Activated naive CD4-positive, alpha-beta T cell treated with anti-CD3 and anti-CD28 coated beads for 36 hours (primary cell): ENCODE results near the gene EXOC4. TPM values are rescaled to one million over a fixed set of nuclear protein-coding genes. Genes with fewer than 3 reads are reported as not detected.
"Not testable (repeated sequence)": the region's sequence is repeated elsewhere in the genome, so short reads cannot be mapped to it uniquely, and the experiment has no call there.

Experiments used
- CTCF ChIA-PET: fragments of 350-600 bp; sonication (Branson Sonifier 250); formaldehyde crosslinking; loops from one replicate; lab custom pipeline; 2021; ENCODE audit warnings: antibody characterized with exemption; lab: Charles Lee
- DNase-seq: peaks from one replicate; pipeline ENCODE4 v3.0.0-alpha.2; 2020
- H3K27ac Mint-ChIP-seq: one replicate; pipeline ENCODE4 v1.8.0; 2021; ENCODE audit warnings: mild to moderate bottlenecking, mixed read lengths
- H3K27me3 Mint-ChIP-seq: one replicate; pipeline ENCODE4 v1.8.0; 2021; ENCODE audit warnings: low read depth, mixed read lengths
- H3K36me3 Mint-ChIP-seq: one replicate; pipeline ENCODE4 v1.8.0; 2021; ENCODE audit warnings: low read depth, mixed read lengths
- H3K4me1 Mint-ChIP-seq: one replicate; pipeline ENCODE4 v1.8.0; 2021; ENCODE audit warnings: low read depth, mixed read lengths
- H3K4me3 Mint-ChIP-seq: one replicate; pipeline ENCODE4 v1.8.0; 2021; ENCODE audit warnings: mild to moderate bottlenecking, moderate library complexity, mixed read lengths
- H3K9me3 Mint-ChIP-seq: one replicate; pipeline ENCODE4 v1.8.0; 2021; ENCODE audit warnings: mixed read lengths
- intact Hi-C: fragments of 100-400 bp; cut with micrococcal nuclease; formaldehyde crosslinking; loops from one replicate; pipeline ENCODE4 v1.15.1; 2023
- total RNA-seq, 2 experiments: library from RNA; stranded (reverse); gene quantifications; one replicate each; pipeline ENCODE4 v1.2.3, GENCODE V29; 2021

EXOC4 gene
- total RNA-seq, 2 experiments from 2014 or later: 57.1 to 62.1 TPM

GRCh38 chr7:133971625-133972024, 718.7 kb downstream of the EXOC4 start:
- Mint-ChIP-seq H3K36me3 (peaks cover 24% of the 10 kb centered on the region), H3K27me3 (no peaks in the 10 kb centered on the region), H3K4me3 (no peak overlapping the region), H3K9me3 (peaks cover 17% of the 10 kb centered on the region), H3K4me1 (no peaks in the 10 kb centered on the region), H3K27ac (no peak overlapping the region)
- intact Hi-C loops: no loop called here
- CTCF ChIA-PET: interaction anchor here (0.6 kb wide), 1 partner anchor 18 kb away, joined by 5 read pairs; no protein-coding TSS in a partner anchor
- DNase-seq: no peak

- Mint-ChIP-seq H3K27me3 (no peaks in the 10 kb centered on the region), H3K9me3 (peaks cover 6% of the 10 kb centered on the region), H3K4me1 (no peaks in the 10 kb centered on the region), H3K36me3 (peaks cover 14% of the 10 kb centered on the region), H3K4me3 (no peak overlapping the region), H3K27ac (no peak overlapping the region)
- intact Hi-C loops: no loop called here
- CTCF ChIA-PET: no interaction called here
- DNase-seq: no peak
Observed at GRCh38 chr7:133973710-133974109, 720.8 kb downstream of the EXOC4 start.

GRCh38 chr7:133975130-133975529, 722.3 kb downstream of the EXOC4 start:
- Mint-ChIP-seq H3K36me3 (peaks cover 12% of the 10 kb centered on the region), H3K4me1 (no peaks in the 10 kb centered on the region), H3K4me3 (no peak overlapping the region), H3K27me3 (no peaks in the 10 kb centered on the region), H3K27ac (no peak overlapping the region), H3K9me3 (no peaks in the 10 kb centered on the region)
- CTCF ChIA-PET: no interaction called here
- intact Hi-C loops: no loop called here
- no peak for DNase-seq

GRCh38 chr7:133976140-133976539, 723.3 kb downstream of the EXOC4 start:
- DNase-seq: no peak
- H3K4me3 Mint-ChIP-seq: no peak overlapping the region
- no peaks in the 10 kb centered on the region for H3K9me3 Mint-ChIP-seq
- H3K4me1 Mint-ChIP-seq: no peaks in the 10 kb centered on the region
- H3K27me3 Mint-ChIP-seq: no peaks in the 10 kb centered on the region
- intact Hi-C loops: no loop called here
- no peak overlapping the region for H3K27ac Mint-ChIP-seq
- H3K36me3 Mint-ChIP-seq: peaks cover 12% of the 10 kb centered on the region
- CTCF ChIA-PET: no interaction called here

- Mint-ChIP-seq H3K4me3 (no peak overlapping the region), H3K27ac (no peak overlapping the region), H3K36me3 (peaks cover 15% of the 10 kb centered on the region), H3K4me1 (no peaks in the 10 kb centered on the region), H3K9me3 (no peaks in the 10 kb centered on the region), H3K27me3 (no peaks in the 10 kb centered on the region)
- CTCF ChIA-PET: interaction anchor here (0.7 kb wide), 1 partner anchor 543 kb away, joined by 3 read pairs; no protein-coding TSS in a partner anchor
- intact Hi-C loops: no loop called here
- no peak for DNase-seq
Observed at GRCh38 chr7:133977409-133978274, 724.8 kb downstream of the EXOC4 start.

GRCh38 chr7:133978502-133979295, 725.8 kb downstream of the EXOC4 start:
- Mint-ChIP-seq H3K27ac (no peak overlapping the region), H3K27me3 (no peaks in the 10 kb centered on the region), H3K9me3 (no peaks in the 10 kb centered on the region), H3K4me1 (no peaks in the 10 kb centered on the region), H3K36me3 (peaks cover 15% of the 10 kb centered on the region), H3K4me3 (no peak overlapping the region)
- intact Hi-C loops: no loop called here
- CTCF ChIA-PET: no interaction called here
- DNase-seq: no peak

- DNase-seq: no peak
- Mint-ChIP-seq H3K27me3 (no peaks in the 10 kb centered on the region), H3K27ac (no peak overlapping the region), H3K4me3 (no peak overlapping the region), H3K9me3 (no peaks in the 10 kb centered on the region), H3K36me3 (peaks cover 14% of the 10 kb centered on the region), H3K4me1 (no peaks in the 10 kb centered on the region)
- CTCF ChIA-PET: no interaction called here
- intact Hi-C loops: no loop called here
Observed at GRCh38 chr7:133980804-133981203, 727.9 kb downstream of the EXOC4 start.

GRCh38 chr7:133983685-133984419, 731.0 kb downstream of the EXOC4 start:
- DNase-seq: no peak
- Mint-ChIP-seq H3K36me3 (peaks cover 8% of the 10 kb centered on the region), H3K4me3 (no peak overlapping the region), H3K4me1 (no peaks in the 10 kb centered on the region), H3K27ac (no peak overlapping the region), H3K9me3 (no peaks in the 10 kb centered on the region), H3K27me3 (no peaks in the 10 kb centered on the region)
- intact Hi-C loops: no loop called here
- CTCF ChIA-PET: no interaction called here

- H3K36me3 Mint-ChIP-seq: peaks cover 5% of the 10 kb centered on the region
- DNase-seq: no peak
- H3K4me3 Mint-ChIP-seq: no peak overlapping the region
- no peaks in the 10 kb centered on the region for H3K27me3 Mint-ChIP-seq
- H3K9me3 Mint-ChIP-seq: no peaks in the 10 kb centered on the region
- CTCF ChIA-PET: no interaction called here
- H3K27ac Mint-ChIP-seq: no peak overlapping the region
- intact Hi-C loops: no loop called here
- H3K4me1 Mint-ChIP-seq: no peaks in the 10 kb centered on the region
Observed at GRCh38 chr7:133985300-133985699, 732.4 kb downstream of the EXOC4 start.

GRCh38 chr7:133987582-133987981, 734.7 kb downstream of the EXOC4 start:
- H3K4me3 Mint-ChIP-seq: no peak overlapping the region
- peaks cover 1% of the 10 kb centered on the region for H3K36me3 Mint-ChIP-seq
- no peaks in the 10 kb centered on the region for H3K27me3 Mint-ChIP-seq
- CTCF ChIA-PET: interaction anchor here (0.6 kb wide), 1 partner anchor 70 kb away, joined by 3 read pairs; no protein-coding TSS in a partner anchor
- H3K9me3 Mint-ChIP-seq: no peaks in the 10 kb centered on the region
- H3K4me1 Mint-ChIP-seq: no peaks in the 10 kb centered on the region
- DNase-seq: no peak
- H3K27ac Mint-ChIP-seq: no peak overlapping the region
- intact Hi-C loops: no loop called here

GRCh38 chr7:133993547-133993946, 740.7 kb downstream of the EXOC4 start:
- H3K27ac Mint-ChIP-seq: no peak overlapping the region
- no peak overlapping the region for H3K4me3 Mint-ChIP-seq
- H3K9me3 Mint-ChIP-seq: no peaks in the 10 kb centered on the region
- no peaks in the 10 kb centered on the region for H3K4me1 Mint-ChIP-seq
- no peak for DNase-seq
- H3K27me3 Mint-ChIP-seq: no peaks in the 10 kb centered on the region
- peaks cover 15% of the 10 kb centered on the region for H3K36me3 Mint-ChIP-seq
- intact Hi-C loops: no loop called here
- CTCF ChIA-PET: no interaction called here

GRCh38 chr7:133994100-133994499, 741.2 kb downstream of the EXOC4 start:
- CTCF ChIA-PET, H3K4me1 Mint-ChIP-seq, DNase-seq, H3K27me3 Mint-ChIP-seq, H3K4me3 Mint-ChIP-seq, intact Hi-C loops, H3K9me3 Mint-ChIP-seq, H3K27ac Mint-ChIP-seq: not testable (repeated sequence)
- peaks cover 19% of the 10 kb centered on the region for H3K36me3 Mint-ChIP-seq
